HG03039 (cell line): Measurements from ENCODE around the gene PMVK.

ENCODE experiments used
- ATAC-seq: cut with Tn5 transposase; IDR thresholded peaks from one replicate; pipeline ENCODE4 v1.9.1; 2021; ENCODE audit warnings: mild to moderate bottlenecking, moderate library complexity; ENCODE audit not compliant: unreplicated experiment

The PMVK gene

DNA sequence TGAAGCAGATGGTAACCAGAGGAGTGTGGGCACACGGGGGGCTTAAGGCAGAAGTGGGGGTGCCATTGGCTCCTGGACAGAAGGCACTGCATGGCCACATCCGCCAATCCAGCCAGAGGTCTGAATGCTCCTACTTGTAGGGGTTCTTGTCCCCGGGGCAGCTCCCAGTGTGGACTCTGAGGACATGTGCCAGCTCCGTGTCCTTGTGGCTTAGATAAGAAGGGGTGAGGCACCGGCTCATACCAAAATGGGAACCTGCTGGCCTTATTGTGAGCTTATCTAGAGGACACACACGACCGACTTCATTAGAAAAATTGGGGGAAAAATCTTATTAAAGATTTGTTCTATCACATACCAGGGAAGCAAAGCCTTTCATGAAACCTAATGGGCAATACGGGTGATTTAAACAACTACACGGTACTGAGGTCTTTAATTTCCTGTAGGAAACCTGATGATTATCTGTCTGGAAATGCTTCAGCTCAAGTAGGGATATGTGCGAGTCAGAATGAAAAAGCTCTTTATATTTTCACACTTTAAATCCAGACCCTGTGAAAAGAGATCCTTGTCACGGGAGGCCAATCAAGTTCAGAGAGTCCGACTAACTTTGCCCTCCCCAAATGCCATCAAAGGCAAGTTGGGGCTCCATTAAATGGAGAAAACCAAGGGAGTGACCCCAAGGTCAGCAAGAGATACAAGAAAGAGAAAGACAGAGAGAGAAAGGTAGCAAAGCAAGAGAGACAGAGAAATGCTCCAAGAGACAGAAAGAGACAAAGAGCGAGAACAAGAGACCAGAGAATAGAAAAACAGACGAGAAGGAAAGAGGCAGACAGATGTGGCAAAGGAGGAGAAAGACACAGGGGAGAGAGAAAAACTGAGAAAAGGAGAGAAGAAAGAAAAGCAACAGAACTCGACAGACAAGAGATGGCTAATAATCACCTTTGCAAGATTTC is 52.3 kb downstream of the PMVK start:
- no peak for ATAC-seq

DNA sequence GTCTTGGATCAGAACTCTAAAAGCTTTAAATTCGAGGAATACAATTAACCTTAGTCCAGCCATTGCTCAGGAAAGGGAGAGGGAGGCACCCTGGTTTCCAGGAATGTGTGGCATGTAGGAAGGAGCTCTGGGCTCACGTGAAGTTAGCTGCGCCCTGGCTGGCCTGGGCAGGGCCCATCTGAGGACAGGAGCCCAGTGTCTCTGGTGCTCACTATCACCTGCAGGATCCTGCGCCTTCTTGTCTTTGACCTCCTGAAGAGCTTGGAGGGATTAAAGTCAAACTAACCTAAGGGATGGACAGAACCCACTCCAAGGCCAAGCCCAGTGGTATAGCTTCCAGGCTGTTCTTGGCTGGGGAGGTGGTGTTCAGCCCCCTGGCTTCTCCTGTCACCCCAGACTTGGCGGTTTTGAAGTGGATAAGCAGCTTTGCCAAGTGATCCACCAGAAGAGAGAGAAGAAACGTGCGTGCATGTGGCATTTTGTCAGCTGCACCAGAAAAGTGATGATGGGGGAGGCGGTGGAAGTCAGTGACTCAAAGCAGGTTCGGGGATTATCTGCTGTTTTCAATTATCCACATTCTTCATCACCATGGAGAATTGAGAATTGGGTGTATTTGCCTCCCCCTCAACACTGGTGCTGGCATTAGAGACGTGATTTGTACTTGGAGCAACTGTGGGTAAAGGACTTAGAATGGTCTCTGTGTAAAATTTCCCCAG is 54.5 kb downstream of the PMVK start:
- ATAC-seq, result no peak

DNA sequence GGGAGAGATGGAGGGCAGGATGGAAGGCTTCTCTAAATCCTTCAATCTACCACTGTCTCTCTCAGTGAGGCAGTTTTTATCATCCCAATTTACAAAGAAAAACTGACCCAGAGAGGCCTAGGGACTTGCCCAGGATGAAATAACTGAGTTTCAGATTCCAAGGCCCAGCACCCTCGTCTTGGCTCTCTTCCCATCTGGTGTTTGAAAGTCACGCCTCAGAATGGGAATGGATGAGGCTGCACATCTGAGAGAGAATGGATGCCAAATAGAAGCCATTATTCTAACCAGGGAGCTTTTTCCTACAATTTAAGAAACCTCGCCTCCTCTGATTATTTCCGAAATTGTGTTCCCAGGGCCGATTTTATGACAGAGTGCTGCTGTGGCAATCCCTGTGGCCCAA is 55.8 kb downstream of the PMVK start:
- ATAC-seq, result no peak

- no peak for ATAC-seq
Observed at GRCh38 chr1:154879038-154879421, 57.5 kb downstream of the PMVK start.

GRCh38 chr1:154878371-154879037 is 58.0 kb downstream of the PMVK start:
- ATAC-seq, result no peak

DNA sequence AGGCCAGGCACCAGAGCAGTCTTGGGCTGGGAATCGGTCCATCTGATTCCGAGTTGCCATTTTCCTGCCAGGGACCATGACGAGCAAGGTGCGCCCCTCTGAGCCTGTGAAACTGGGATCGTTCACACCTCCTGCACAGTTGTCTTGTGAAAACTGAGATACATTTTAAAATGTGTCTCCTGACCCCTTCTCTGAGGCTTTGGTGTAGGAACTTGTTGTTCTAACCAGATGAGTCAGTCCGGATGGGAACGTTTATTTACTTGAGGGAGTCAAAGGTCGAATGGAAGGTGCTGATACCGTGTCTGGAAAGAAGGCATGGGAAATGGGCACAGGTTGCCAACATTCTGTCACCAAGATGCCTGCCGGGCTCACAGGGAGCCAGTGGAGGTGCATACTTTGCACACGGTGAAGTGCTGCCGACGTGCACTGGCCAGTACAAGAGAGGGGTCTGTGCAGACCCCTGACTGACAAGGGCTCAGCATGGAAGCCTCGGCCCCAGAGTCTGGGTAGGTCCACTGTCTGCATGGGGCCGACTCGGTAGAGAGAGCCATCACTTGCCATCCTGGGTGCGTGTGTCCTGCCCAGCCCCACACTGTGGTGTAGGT is 59.0 kb downstream of the PMVK start:
- no peak for ATAC-seq

GRCh38 chr1:154876842-154877369 is 59.6 kb downstream of the PMVK start:
- ATAC-seq, result no peak
